CD14-positive monocyte (primary cell): ENCODE measurements around the gene EVL. TPM values are rescaled to one million over a fixed set of nuclear protein-coding genes. Genes with fewer than 3 reads are reported as not detected.
A peak's percentile ranks its signal among the peaks of the same experiment; 100 is the strongest.

Experiments used
- DNase-seq, 3 donors: peaks; one replicate each; pipeline ENCODE4 v3.0.0-alpha.2; 2011 to 2022
- H2AFZ ChIP-seq: 2 replicates; pipeline ENCODE4 v1.6.0; 2012; ENCODE audit warnings: mild to moderate bottlenecking, low read depth, low read length, inconsistent platforms; ENCODE audit not compliant: insufficient read depth, poor library complexity, severe bottlenecking
- H3K27ac ChIP-seq, 2 donors: 1 replicate in 1 of 2; 2 replicates in 1 of 2; pipeline ENCODE4 v1.5.1; 2012 to 2013; ENCODE audit warnings: low read length in 2 of 2, control low read depth in 1 of 2, inconsistent platforms in 1 of 2, low read depth in 1 of 2, mild to moderate bottlenecking in 1 of 2
- H3K27me3 ChIP-seq, 2 donors: one replicate each; pipeline versions ENCODE4 v1.6.0 to v1.6.1; 2011 to 2013; ENCODE audit warnings: low read length in 2 of 2; ENCODE audit not compliant: control insufficient read depth in 2 of 2, insufficient read depth in 2 of 2
- H3K36me3 ChIP-seq, 2 donors: replicated peaks in 1 of 2; 1 replicate in 1 of 2; 2 replicates in 1 of 2; pipeline versions ENCODE4 v1.5.1 to v1.6.1; 2012 to 2013; ENCODE audit warnings: low read length in 2 of 2, control low read depth in 1 of 2, inconsistent platforms in 1 of 2, mild to moderate bottlenecking in 1 of 2; ENCODE audit not compliant: insufficient read depth in 2 of 2, control insufficient read depth in 1 of 2
- H3K4me1 ChIP-seq, 2 donors: 1 replicate in 1 of 2; 2 replicates in 1 of 2; pipeline versions ENCODE4 v1.5.1 to v1.6.1; 2012 to 2013; ENCODE audit warnings: low read length in 2 of 2, control low read depth in 1 of 2, inconsistent platforms in 1 of 2, mild to moderate bottlenecking in 1 of 2, moderate library complexity in 1 of 2; ENCODE audit not compliant: insufficient read depth in 2 of 2, control insufficient read depth in 1 of 2
- H3K4me2 ChIP-seq: replicated peaks from 2 replicates; pipeline ENCODE3; 2012; ENCODE audit warnings: low read length, moderate library complexity, mild to moderate bottlenecking; ENCODE audit not compliant: poor library complexity, severe bottlenecking; ENCODE audit errors: extremely low read depth
- H3K4me3 ChIP-seq, 3 experiments: fragments of 200-600 bp in 1 of 3; sonication (generic) in 1 of 3; replicated peaks in 1 of 3; 1 replicate in 2 of 3; 2 replicates in 1 of 3; pipeline ENCODE4 v1.5.1; 2011 to 2013; ENCODE audit warnings: low read length in 3 of 3, mild to moderate bottlenecking in 3 of 3, control low read depth in 2 of 3, low read depth in 2 of 3, inconsistent platforms in 1 of 3, moderate library complexity in 1 of 3
- H3K79me2 ChIP-seq: 2 replicates; pipeline ENCODE4 v1.6.0; 2012; ENCODE audit warnings: mild to moderate bottlenecking, control low read depth, inconsistent platforms, low read length, moderate library complexity; ENCODE audit not compliant: insufficient read depth
- H3K9ac ChIP-seq: 2 replicates; pipeline ENCODE4 v1.6.0; 2017; ENCODE audit warnings: low read length, mild to moderate bottlenecking; ENCODE audit not compliant: insufficient read depth, poor library complexity, severe bottlenecking
- H3K9me3 ChIP-seq, 2 donors: replicated peaks in 1 of 2; 1 replicate in 1 of 2; 2 replicates in 1 of 2; pipeline versions ENCODE4 v1.5.1 to v1.6.1; 2012 to 2013; ENCODE audit warnings: low read length in 2 of 2, control low read depth in 1 of 2; ENCODE audit not compliant: control insufficient read depth in 1 of 2, insufficient read depth in 1 of 2
- H4K20me1 ChIP-seq: 2 replicates; pipeline ENCODE4 v1.6.0; 2012; ENCODE audit warnings: mild to moderate bottlenecking, low read length, control low read depth, moderate library complexity; ENCODE audit not compliant: insufficient read depth
- H3K27ac Mint-ChIP-seq, 7 donors: one replicate each; pipeline ENCODE4 v1.8.0; 2020; ENCODE audit warnings: mild to moderate bottlenecking in 7 of 7, mixed read lengths in 7 of 7, moderate library complexity in 6 of 7, inconsistent platforms in 2 of 7
- H3K27me3 Mint-ChIP-seq, 3 donors: one replicate each; pipeline ENCODE4 v1.8.0; 2021 to 2022; ENCODE audit warnings: low read depth in 3 of 3, mild to moderate bottlenecking in 3 of 3, mixed read lengths in 3 of 3, moderate library complexity in 3 of 3, inconsistent platforms in 1 of 3
- H3K36me3 Mint-ChIP-seq, 2 donors: one replicate each; pipeline ENCODE4 v1.8.0; 2020; ENCODE audit warnings: mixed read lengths in 2 of 2, inconsistent platforms in 1 of 2, mild to moderate bottlenecking in 1 of 2
- H3K4me1 Mint-ChIP-seq: one replicate; pipeline ENCODE4 v1.8.0; 2020; ENCODE audit warnings: mild to moderate bottlenecking, mixed read lengths
- H3K4me3 Mint-ChIP-seq, 2 donors: one replicate each; pipeline ENCODE4 v1.8.0; 2020; ENCODE audit warnings: mild to moderate bottlenecking in 2 of 2, mixed read lengths in 2 of 2, moderate library complexity in 1 of 2
- H3K9me3 Mint-ChIP-seq, 7 donors: one replicate each; pipeline ENCODE4 v1.8.0; 2020 to 2022; ENCODE audit warnings: mixed read lengths in 7 of 7, mild to moderate bottlenecking in 6 of 7, moderate library complexity in 6 of 7, inconsistent platforms in 2 of 7
- CTCF ChIP-seq: fragments of 200-600 bp; IDR thresholded peaks from one replicate; pipeline ENCODE4 v1.8.0; 2022; ENCODE audit warnings: antibody characterized with exemption, mild to moderate bottlenecking
- WGBS: methylation state at CpG from one replicate; pipeline ENCODE4 v1.1.5; 2013; ENCODE audit warnings: missing lambda C conversion rate; ENCODE audit not compliant: insufficient coverage; 5-methylcytosine and 5-hydroxymethylcytosine counted together
- intact Hi-C, 2 donors: fragments of 100-400 bp; cut with micrococcal nuclease; formaldehyde crosslinking; loops; one replicate each; pipeline versions ENCODE4 v1.15.0 to v1.15.1; 2023
- polyA plus RNA-seq, 3 donors: library from polyadenylated mRNA; depleted of rRNA in 1 of 3; unstranded in 2 of 3; stranded (reverse) in 1 of 3; fragments of 300-500 nt in 2 of 3; fragments of >200 nt in 1 of 3; fragmentation: Illumina TruSeq in 2 of 3; gene quantifications; 1 replicate in 2 of 3; 2 replicates in 1 of 3; pipeline ENCODE4 v1.2.3, GENCODE V29; 2012 to 2021

EVL gene
- polyA plus RNA-seq, 3 donors, result 3.2 to 131 (median 6.7) TPM

GRCh38 chr14:100106250-100107112 is 41.3 kb downstream of the EVL start:
- H2AFZ ChIP-seq, result peak overlapping the region; percentile 37
- H3K9me3 ChIP-seq, result no peaks in the 10 kb centered on the region
- 36% methylated on average over 7 of the region's 17 CpGs for WGBS
- TF ChIP-seq CTCF, result peak; percentile 58
- H3K9me3 Mint-ChIP-seq, result no peaks in the 10 kb centered on the region
- peaks cover 7% of the 10 kb centered on the region for H3K79me2 ChIP-seq
- H3K4me2 ChIP-seq, result peak overlapping the region; percentile 32
- peak overlapping the region in 1 of 2 donors; percentile 60 for H3K4me3 Mint-ChIP-seq
- peaks cover 50% of the 10 kb centered on the region for H4K20me1 ChIP-seq
- H3K27me3 Mint-ChIP-seq, result peaks cover 0 to 4% (median 1%) of the 10 kb centered on the region in 3 donors
- intact Hi-C loops, result loop anchor here (5.0 kb wide), 3 partner anchors 34 to 124 kb away; partner anchors contain the start of gene EVL (in 1 of the 2)
- peaks cover 27 to 30% of the 10 kb centered on the region in 2 donors for H3K4me1 ChIP-seq
- H3K27ac ChIP-seq, result peak overlapping the region; percentile 69 to 73
- peak overlapping the region; percentile 20 for H3K9ac ChIP-seq
- peaks cover 40% of the 10 kb centered on the region for H3K4me1 Mint-ChIP-seq
- H3K27me3 ChIP-seq, result no peaks in the 10 kb centered on the region
- peak overlapping the region; percentile 86 to 94 (median 91) for H3K27ac Mint-ChIP-seq
- DNase-seq, result peak; percentile 73 to 85 (median 82)
- H3K36me3 Mint-ChIP-seq, result peaks cover 48 to 51% of the 10 kb centered on the region in 2 donors
- H3K36me3 ChIP-seq, result peaks cover 25 to 53% of the 10 kb centered on the region in 2 donors
- peak overlapping the region in 1 of 3 experiments; percentile 33 for H3K4me3 ChIP-seq

- Histone ChIP-seq H3K27ac (peak overlapping the region; percentile 69 to 73), H2AFZ (no peak overlapping the region), H4K20me1 (peaks cover 51% of the 10 kb centered on the region), H3K4me1 (peaks cover 27 to 30% of the 10 kb centered on the region in 2 donors), H3K4me2 (no peak overlapping the region), H3K79me2 (peaks cover 7% of the 10 kb centered on the region), H3K4me3 (no peak overlapping the region), H3K36me3 (peaks cover 23 to 48% of the 10 kb centered on the region in 2 donors), H3K27me3 (no peaks in the 10 kb centered on the region), H3K9me3 (no peaks in the 10 kb centered on the region), H3K9ac (no peak overlapping the region)
- no peak overlapping the region for H3K4me3 Mint-ChIP-seq
- intact Hi-C loops, result loop anchor here (5.0 kb wide), 3 partner anchors 35 to 125 kb away; partner anchors contain the start of gene EVL (in 1 of the 2)
- H3K36me3 Mint-ChIP-seq, result peaks cover 41 to 53% of the 10 kb centered on the region in 2 donors
- H3K9me3 Mint-ChIP-seq, result no peaks in the 10 kb centered on the region
- DNase-seq, result no peak
- peaks cover 0 to 4% (median 1%) of the 10 kb centered on the region in 3 donors for H3K27me3 Mint-ChIP-seq
- H3K4me1 Mint-ChIP-seq, result peaks cover 40% of the 10 kb centered on the region
- peak overlapping the region; percentile 86 to 94 (median 91) for H3K27ac Mint-ChIP-seq
- TF ChIP-seq CTCF, result no peak
- 92% methylated on average over 2 of the region's 5 CpGs for WGBS
Measured at GRCh38 chr14:100107236-100107635, 42.0 kb downstream of the EVL start.
